Neural progenitor cell (in vitro differentiated cells): ENCODE measurements around the gene MAF. TPM values are rescaled to one million over a fixed set of nuclear protein-coding genes. Genes with fewer than 3 reads are reported as not detected.
A peak's percentile ranks its signal among the peaks of the same experiment; 100 is the strongest.

Experiments used
- DNase-seq: peaks from one replicate; pipeline ENCODE4 v3.0.0-alpha.2; 2016; ENCODE audit warnings: low spot score
- H2AFZ ChIP-seq: fragments of 200-600 bp; sonication (generic); replicated peaks from 2 replicates; pipeline ENCODE4 v1.6.1; 2016; ENCODE audit warnings: antibody characterized with exemption
- H3F3A ChIP-seq: fragments of 200-600 bp; sonication (generic); 2 replicates; pipeline ENCODE4 v1.6.1; 2016; ENCODE audit warnings: antibody characterized with exemption, low read depth
- H3K27ac ChIP-seq: fragments of 200-600 bp; sonication (generic); 2 replicates; pipeline ENCODE4 v1.5.1; 2016; ENCODE audit warnings: mild to moderate bottlenecking
- H3K27me3 ChIP-seq: fragments of 200-600 bp; sonication (generic); 2 replicates; pipeline ENCODE4 v1.6.1; 2016; ENCODE audit warnings: mild to moderate bottlenecking, moderate library complexity
- H3K36me3 ChIP-seq: fragments of 200-600 bp; sonication (generic); 2 replicates; pipeline ENCODE4 v1.5.1; 2016
- H3K4me1 ChIP-seq: fragments of 200-600 bp; sonication (generic); 2 replicates; pipeline ENCODE4 v1.6.1; 2016; ENCODE audit warnings: mixed run types
- H3K4me2 ChIP-seq: fragments of 200-600 bp; sonication (generic); 2 replicates; pipeline ENCODE4 v1.6.1; 2016
- H3K4me3 ChIP-seq: fragments of 200-600 bp; sonication (generic); 2 replicates; pipeline ENCODE4 v1.5.1; 2016
- H3K79me2 ChIP-seq: fragments of 200-600 bp; sonication (generic); 2 replicates; pipeline ENCODE4 v1.6.1; 2016; ENCODE audit warnings: low read depth
- H3K9ac ChIP-seq: fragments of 200-600 bp; sonication (generic); 2 replicates; pipeline ENCODE4 v1.6.1; 2016
- H3K9me3 ChIP-seq: fragments of 200-600 bp; sonication (generic); 2 replicates; pipeline ENCODE4 v1.5.1; 2016; ENCODE audit warnings: low read depth
- H4K20me1 ChIP-seq: fragments of 200-600 bp; sonication (generic); 2 replicates; pipeline ENCODE4 v1.6.1; 2016; ENCODE audit warnings: low read depth
- H3K27ac Mint-ChIP-seq: 3 replicates; pipeline ENCODE4 v1.8.0; 2021; ENCODE audit warnings: mixed read lengths
- H3K27me3 Mint-ChIP-seq: 2 replicates; pipeline ENCODE4 v1.8.0; 2022; ENCODE audit warnings: low read depth, mild to moderate bottlenecking, inconsistent platforms, moderate library complexity, mixed read lengths; ENCODE audit not compliant: insufficient read depth
- H3K36me3 Mint-ChIP-seq: 3 replicates; pipeline ENCODE4 v1.8.0; 2021; ENCODE audit warnings: mixed read lengths
- H3K4me1 Mint-ChIP-seq: 3 replicates; pipeline ENCODE4 v1.8.0; 2021; ENCODE audit warnings: mixed read lengths
- H3K4me3 Mint-ChIP-seq: 3 replicates; pipeline ENCODE4 v1.8.0; 2021; ENCODE audit warnings: mild to moderate bottlenecking, moderate library complexity, mixed read lengths
- H3K9me3 Mint-ChIP-seq: 3 replicates; pipeline ENCODE4 v1.8.0; 2020; ENCODE audit warnings: mixed read lengths
- EZH2 ChIP-seq: fragments of 200-600 bp; sonication (generic); IDR thresholded peaks from 2 replicates; pipeline ENCODE4 v1.6.1; 2017; ENCODE audit warnings: antibody characterized with exemption, mild to moderate bottlenecking, moderate library complexity
- EZH2phosphoT487 ChIP-seq: fragments of 200-600 bp; sonication (generic); IDR thresholded peaks from 2 replicates; pipeline ENCODE4 v1.6.1; 2017; ENCODE audit warnings: antibody characterized with exemption
- total RNA-seq: library from RNA; depleted of rRNA; stranded (reverse); fragments of >200 nt; gene quantifications from 2 replicates; pipeline ENCODE4 v1.2.3, GENCODE V29; 2015; ENCODE audit warnings: low replicate concordance
- TF ChIP-seq, protein P1 (sequence below): fragments of 200-600 bp; sonication (generic); IDR thresholded peaks from 2 replicates; pipeline ENCODE4 v1.5.1; 2017; ENCODE audit warnings: antibody characterized with exemption, mild to moderate bottlenecking

The MAF gene
- total RNA-seq, 1 donor from 2014 or later, result 10.8 TPM

DNA sequence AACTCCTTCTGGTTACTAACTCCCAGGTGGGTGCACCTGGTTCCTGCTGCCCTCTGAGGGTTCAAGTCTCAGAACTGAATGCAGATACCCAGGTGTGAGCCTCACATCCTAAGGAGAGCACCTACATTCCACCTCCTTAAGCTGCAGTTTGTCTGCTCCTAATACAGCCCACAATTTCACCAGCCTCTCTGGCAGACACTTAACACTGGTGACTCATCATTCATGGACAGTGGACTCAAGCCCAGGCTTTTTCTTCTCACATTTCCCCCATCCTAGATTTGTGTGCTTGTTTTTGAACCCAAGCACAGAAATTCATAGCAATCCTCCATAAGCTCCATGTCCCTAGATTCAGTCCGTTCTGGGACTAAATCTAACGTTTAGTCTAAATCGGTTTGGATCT is 7.0 kb upstream of the MAF start:
- Histone ChIP-seq H3K9me3 (no peaks in the 10 kb centered on the region), H3K79me2 (no peaks in the 10 kb centered on the region), H3K9ac (no peak overlapping the region), H3K4me1 (peaks cover 20% of the 10 kb centered on the region), H3K4me2 (no peak overlapping the region), H4K20me1 (no peaks in the 10 kb centered on the region), H3K27ac (no peak overlapping the region), H3K4me3 (no peak overlapping the region), H3F3A (peaks cover 5% of the 10 kb centered on the region), H2AFZ (no peak overlapping the region), H3K36me3 (no peaks in the 10 kb centered on the region), H3K27me3 (no peaks in the 10 kb centered on the region)
- H3K4me1 Mint-ChIP-seq, result peaks cover 21% of the 10 kb centered on the region
- TF ChIP-seq, protein P1, sequence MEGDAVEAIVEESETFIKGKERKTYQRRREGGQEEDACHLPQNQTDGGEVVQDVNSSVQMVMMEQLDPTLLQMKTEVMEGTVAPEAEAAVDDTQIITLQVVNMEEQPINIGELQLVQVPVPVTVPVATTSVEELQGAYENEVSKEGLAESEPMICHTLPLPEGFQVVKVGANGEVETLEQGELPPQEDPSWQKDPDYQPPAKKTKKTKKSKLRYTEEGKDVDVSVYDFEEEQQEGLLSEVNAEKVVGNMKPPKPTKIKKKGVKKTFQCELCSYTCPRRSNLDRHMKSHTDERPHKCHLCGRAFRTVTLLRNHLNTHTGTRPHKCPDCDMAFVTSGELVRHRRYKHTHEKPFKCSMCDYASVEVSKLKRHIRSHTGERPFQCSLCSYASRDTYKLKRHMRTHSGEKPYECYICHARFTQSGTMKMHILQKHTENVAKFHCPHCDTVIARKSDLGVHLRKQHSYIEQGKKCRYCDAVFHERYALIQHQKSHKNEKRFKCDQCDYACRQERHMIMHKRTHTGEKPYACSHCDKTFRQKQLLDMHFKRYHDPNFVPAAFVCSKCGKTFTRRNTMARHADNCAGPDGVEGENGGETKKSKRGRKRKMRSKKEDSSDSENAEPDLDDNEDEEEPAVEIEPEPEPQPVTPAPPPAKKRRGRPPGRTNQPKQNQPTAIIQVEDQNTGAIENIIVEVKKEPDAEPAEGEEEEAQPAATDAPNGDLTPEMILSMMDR, result no peak
- TF ChIP-seq EZH2phosphoT487 (no peak), EZH2 (no peak)
- no peak for DNase-seq
- no peaks in the 10 kb centered on the region for H3K27me3 Mint-ChIP-seq
- peak overlapping the region; percentile 55 for H3K27ac Mint-ChIP-seq
- no peaks in the 10 kb centered on the region for H3K36me3 Mint-ChIP-seq
- H3K9me3 Mint-ChIP-seq, result no peaks in the 10 kb centered on the region
- no peak overlapping the region for H3K4me3 Mint-ChIP-seq

DNA sequence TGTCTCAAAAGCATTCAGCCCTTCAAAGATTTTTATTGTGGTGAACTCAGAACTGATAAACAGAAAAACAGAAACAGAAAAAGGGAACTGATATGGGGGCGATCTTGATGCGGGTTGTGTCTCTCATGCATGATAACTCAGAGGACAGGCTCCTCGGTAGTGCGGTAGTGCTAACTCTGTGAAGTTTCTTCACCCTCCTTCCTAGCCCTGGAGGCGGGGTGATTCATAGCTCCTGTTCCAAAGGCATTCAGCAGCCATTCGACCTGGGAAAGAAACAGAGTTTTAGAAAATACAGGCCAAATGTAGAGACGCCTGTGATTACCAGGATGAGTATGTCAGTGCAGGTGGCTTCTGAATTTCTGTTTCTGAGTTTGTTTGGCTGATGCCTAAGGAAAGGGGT is 5.5 kb upstream of the MAF start:
- no peaks in the 10 kb centered on the region for H3K9me3 Mint-ChIP-seq
- no peaks in the 10 kb centered on the region for H3K36me3 ChIP-seq
- no peak overlapping the region for H3K4me2 ChIP-seq
- H3K36me3 Mint-ChIP-seq, result no peaks in the 10 kb centered on the region
- no peaks in the 10 kb centered on the region for H3K27me3 ChIP-seq
- H3K27ac Mint-ChIP-seq, result no peak overlapping the region
- H3K4me3 ChIP-seq, result no peak overlapping the region
- H3K9ac ChIP-seq, result no peak overlapping the region
- H3K4me1 Mint-ChIP-seq, result peaks cover 27% of the 10 kb centered on the region
- H3K9me3 ChIP-seq, result no peaks in the 10 kb centered on the region
- H3K79me2 ChIP-seq, result no peaks in the 10 kb centered on the region
- H4K20me1 ChIP-seq, result no peaks in the 10 kb centered on the region
- peaks cover 24% of the 10 kb centered on the region for H3K4me1 ChIP-seq
- peak; percentile 35 for DNase-seq
- no peak overlapping the region for H2AFZ ChIP-seq
- peaks cover 5% of the 10 kb centered on the region for H3F3A ChIP-seq
- no peak overlapping the region for H3K27ac ChIP-seq
- TF ChIP-seq EZH2 (no peak), EZH2phosphoT487 (no peak)
- TF ChIP-seq, protein P1, result no peak
- no peaks in the 10 kb centered on the region for H3K27me3 Mint-ChIP-seq
- no peak overlapping the region for H3K4me3 Mint-ChIP-seq

DNA sequence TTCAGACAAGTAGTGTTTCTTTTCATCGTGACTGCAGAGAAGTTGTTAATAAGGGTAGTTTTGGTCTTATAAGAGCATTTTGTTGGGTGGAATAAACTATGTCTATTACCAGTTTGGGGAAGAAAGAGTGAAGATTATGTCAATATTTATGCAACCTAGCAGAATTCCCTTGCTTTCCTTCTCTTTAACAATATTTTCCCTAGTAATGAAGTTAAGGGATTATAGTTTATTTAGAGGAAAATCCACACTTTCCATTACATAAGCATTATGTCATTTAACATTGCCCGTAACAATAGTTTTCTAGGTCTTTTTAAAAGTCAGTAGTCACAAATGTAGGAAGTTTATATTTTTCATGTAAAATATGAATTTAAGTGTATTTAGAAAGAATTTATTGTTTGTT is 2.5 kb upstream of the MAF start:
- Histone ChIP-seq H3K9ac (no peak overlapping the region), H2AFZ (no peak overlapping the region), H4K20me1 (no peaks in the 10 kb centered on the region), H3K4me2 (peak overlapping the region; percentile 94), H3K4me1 (peaks cover 24% of the 10 kb centered on the region), H3K36me3 (no peaks in the 10 kb centered on the region), H3F3A (peaks cover 20% of the 10 kb centered on the region), H3K9me3 (no peaks in the 10 kb centered on the region), H3K27ac (no peak overlapping the region), H3K4me3 (no peak overlapping the region), H3K79me2 (peaks cover 12% of the 10 kb centered on the region), H3K27me3 (no peaks in the 10 kb centered on the region)
- peaks cover 27% of the 10 kb centered on the region for H3K4me1 Mint-ChIP-seq
- H3K9me3 Mint-ChIP-seq, result no peaks in the 10 kb centered on the region
- no peak overlapping the region for H3K27ac Mint-ChIP-seq
- peaks cover 1% of the 10 kb centered on the region for H3K36me3 Mint-ChIP-seq
- no peak overlapping the region for H3K4me3 Mint-ChIP-seq
- TF ChIP-seq EZH2 (no peak), EZH2phosphoT487 (no peak)
- TF ChIP-seq, protein P1, result no peak
- peaks cover 8% of the 10 kb centered on the region for H3K27me3 Mint-ChIP-seq
- DNase-seq, result no peak
